ENCODE data around the gene CAMP. TPM values are rescaled to one million over a fixed set of nuclear protein-coding genes. Genes with fewer than 3 reads are reported as not detected.

Gene CAMP
- total and polyA plus RNA-seq, 2 donors from 2014 or later, result not detected

- peak overlapping the region in 1 of 3 donors; percentile 6 for H3K4me3 ChIP-seq (ENCODE audit: low read length in 3 of 3)
- FAIRE-seq (no peak), DNase-seq (peak; percentile 67 to 83 (median 69))
- no peak overlapping the region for H3K9ac ChIP-seq (ENCODE audit: low read length in 3 of 3)
- no peaks in the 10 kb centered on the region for H3K27me3 ChIP-seq (ENCODE audit: control insufficient read depth, insufficient read depth, low read length)
- peak; percentile 75 for TF ChIP-seq CTCF (IDR thresholded peaks at IDR 0.05; ENCODE audit: borderline replicate concordance, extremely low read depth, insufficient read depth)
- H3K27ac ChIP-seq (ENCODE audit: low read depth in 2 of 2, low read length in 2 of 2), result no peak overlapping the region
- intact Hi-C loops (cut with DNase I), result no loop called here
- H3K4me1 ChIP-seq (ENCODE audit: control insufficient read depth in 2 of 3, insufficient read depth in 2 of 3, low read depth in 1 of 3, low read length in 3 of 3), result no peaks in the 10 kb centered on the region
- no peaks in the 10 kb centered on the region for H3K36me3 ChIP-seq (ENCODE audit: control insufficient read depth in 2 of 3, insufficient read depth in 3 of 3, low read length in 3 of 3)
- no peaks in the 10 kb centered on the region for H3K9me3 ChIP-seq (ENCODE audit: control insufficient read depth in 2 of 3, insufficient read depth in 1 of 3, low read length in 3 of 3)
Observed at GRCh38 chr3:48194446-48195071, 28.7 kb upstream of the CAMP start.

GRCh38 chr3:48196611-48197010 lies 26.7 kb upstream of the CAMP start:
- H3K9ac ChIP-seq (ENCODE audit: low read length in 3 of 3), result no peak overlapping the region
- H3K4me3 ChIP-seq (ENCODE audit: low read length in 3 of 3), result no peak overlapping the region
- no peaks in the 10 kb centered on the region for H3K9me3 ChIP-seq (ENCODE audit: control insufficient read depth in 2 of 3, insufficient read depth in 1 of 3, low read length in 3 of 3)
- intact Hi-C loops (cut with DNase I), result no loop called here
- FAIRE-seq (no peak), DNase-seq (no peak)
- H3K27ac ChIP-seq (ENCODE audit: low read depth in 2 of 2, low read length in 2 of 2), result no peak overlapping the region
- TF ChIP-seq CTCF (IDR thresholded peaks at IDR 0.05; ENCODE audit: borderline replicate concordance, extremely low read depth, insufficient read depth), result no peak
- H3K36me3 ChIP-seq (ENCODE audit: control insufficient read depth in 2 of 3, insufficient read depth in 3 of 3, low read length in 3 of 3), result no peaks in the 10 kb centered on the region
- H3K4me1 ChIP-seq (ENCODE audit: control insufficient read depth in 2 of 3, insufficient read depth in 2 of 3, low read depth in 1 of 3, low read length in 3 of 3), result no peaks in the 10 kb centered on the region
- no peaks in the 10 kb centered on the region for H3K27me3 ChIP-seq (ENCODE audit: control insufficient read depth, insufficient read depth, low read length)

GRCh38 chr3:48199117-48199516 lies 24.2 kb upstream of the CAMP start:
- DNase-seq, result peak in 1 of 5 donors; percentile 1
- no peak overlapping the region for H3K4me3 ChIP-seq (ENCODE audit: low read length in 3 of 3)
- H3K36me3 ChIP-seq (ENCODE audit: control insufficient read depth in 2 of 3, insufficient read depth in 3 of 3, low read length in 3 of 3), result no peaks in the 10 kb centered on the region
- no peaks in the 10 kb centered on the region for H3K27me3 ChIP-seq (ENCODE audit: control insufficient read depth, insufficient read depth, low read length)
- H3K27ac ChIP-seq (ENCODE audit: low read depth in 2 of 2, low read length in 2 of 2), result no peak overlapping the region
- no peak overlapping the region for H3K9ac ChIP-seq (ENCODE audit: low read length in 3 of 3)
- intact Hi-C loops (cut with DNase I), result no loop called here
- TF ChIP-seq CTCF (IDR thresholded peaks at IDR 0.05; ENCODE audit: borderline replicate concordance, extremely low read depth, insufficient read depth), result no peak
- no peaks in the 10 kb centered on the region for H3K9me3 ChIP-seq (ENCODE audit: control insufficient read depth in 2 of 3, insufficient read depth in 1 of 3, low read length in 3 of 3)
- FAIRE-seq, result no peak
- no peaks in the 10 kb centered on the region for H3K4me1 ChIP-seq (ENCODE audit: control insufficient read depth in 2 of 3, insufficient read depth in 2 of 3, low read depth in 1 of 3, low read length in 3 of 3)

GRCh38 chr3:48202632-48203031 lies 20.7 kb upstream of the CAMP start:
- no peaks in the 10 kb centered on the region for H3K27me3 ChIP-seq (ENCODE audit: control insufficient read depth, insufficient read depth, low read length)
- no peaks in the 10 kb centered on the region for H3K36me3 ChIP-seq (ENCODE audit: control insufficient read depth in 2 of 3, insufficient read depth in 3 of 3, low read length in 3 of 3)
- no peaks in the 10 kb centered on the region for H3K4me1 ChIP-seq (ENCODE audit: control insufficient read depth in 2 of 3, insufficient read depth in 2 of 3, low read depth in 1 of 3, low read length in 3 of 3)
- no peak for FAIRE-seq
- DNase-seq, result no peak
- intact Hi-C loops (cut with DNase I), result no loop called here
- no peaks in the 10 kb centered on the region for H3K9me3 ChIP-seq (ENCODE audit: control insufficient read depth in 2 of 3, insufficient read depth in 1 of 3, low read length in 3 of 3)
- TF ChIP-seq CTCF (IDR thresholded peaks at IDR 0.05; ENCODE audit: borderline replicate concordance, extremely low read depth, insufficient read depth), result no peak
- H3K4me3 ChIP-seq (ENCODE audit: low read length in 3 of 3), result no peak overlapping the region
- H3K27ac ChIP-seq (ENCODE audit: low read depth in 2 of 2, low read length in 2 of 2), result no peak overlapping the region
- H3K9ac ChIP-seq (ENCODE audit: low read length in 3 of 3), result no peak overlapping the region

Data from kidney (tissue), 14 donors.